H1 (cell line): ENCODE results near the gene CHIC1. TPM values are rescaled to one million over a fixed set of nuclear protein-coding genes. Genes with fewer than 3 reads are reported as not detected.

Experiments used
- polyA plus RNA-seq, 7 experiments: library from polyadenylated mRNA; depleted of rRNA in 3 of 7; stranded (reverse) in 5 of 7; unstranded in 2 of 7; fragments of >200 nt in 5 of 7; fragments of 200-250 nt in 2 of 7; gene quantifications; 1 replicate in 5 of 7; 2 replicates in 1 of 7; 4 replicates in 1 of 7; pipeline versions ENCODE4 v1.2.1 to v1.2.3, GENCODE V29; 2011 to 2013; ENCODE audit warnings: missing spikeins in 2 of 7, mixed read lengths in 2 of 7
- total RNA-seq: library from RNA; stranded (reverse); fragmentation: NEBNext Ultra II Directional; extraction: Animal tissue kit (Norgen Biotek cat#: 25700); gene quantifications from 2 replicates; pipeline ENCODE4 v1.2.1, GENCODE V29; 2021

CHIC1 gene
- total and polyA plus RNA-seq, 2 of the 8 experiments (the other 6 are each of a cell fraction or from before 2014, with no cell fraction given), result 3.1 to 10.1 TPM

Other genes starting within 250 kb of the CHIC1 start
- gene CDX4, start 116.1 kb upstream of the CHIC1 start, total RNA-seq, result 2.2 and 2.6 TPM in 2 replicates
- gene CDX4, start 116.1 kb upstream of the CHIC1 start, polyA plus RNA-seq (2011; rRNA removed), result 1.8 and 2.3 TPM in 2 replicates